HepG2 (cell line): ENCODE data around the gene ERV3-1. TPM values are rescaled to one million over a fixed set of nuclear protein-coding genes. Genes with fewer than 3 reads are reported as not detected.

Source experiments
- CHD2 ChIP-seq: IDR thresholded peaks from 2 replicates; pipeline ENCODE4 v1.6.1; 2011; ENCODE audit warnings: low read depth, low read length, improper control_type of control experiment
- CHD4 ChIP-seq: fragments of 200-600 bp; sonication (generic); IDR thresholded peaks from 2 replicates; pipeline ENCODE4 v1.7.0; 2017; ENCODE audit warnings: mild to moderate bottlenecking, low read length, borderline replicate concordance
- IKZF1 ChIP-seq: fragments of 450-650 bp; IDR thresholded peaks from 2 replicates; pipeline ENCODE4 v1.7.1; 2016
- IRF2 ChIP-seq: IDR thresholded peaks from 2 replicates; pipeline ENCODE4 v1.6.1; 2018; ENCODE audit warnings: missing genetic modification reagents, missing compliant biosample characterization
- ISX ChIP-seq: sonication (generic); formaldehyde crosslinking; conservative IDR thresholded peaks from 2 replicates; pipeline ENCODE4 v1.5.0; 2020; ENCODE audit warnings: missing genetic modification reagents
- KLF15 ChIP-seq: sonication (generic); formaldehyde crosslinking; IDR thresholded peaks from 2 replicates; pipeline ENCODE4 v1.8.1; 2023; ENCODE audit warnings: borderline replicate concordance, mild to moderate bottlenecking, inconsistent platforms, missing genetic modification reagents, mixed read lengths
- NR2F6 ChIP-seq, 2 experiments: IDR thresholded peaks; 2 replicates each; pipeline ENCODE4 v1.6.1; 2016; ENCODE audit warnings: antibody characterized with exemption in 1 of 2, mild to moderate bottlenecking in 1 of 2
- SALL2 ChIP-seq: sonication (generic); formaldehyde crosslinking; IDR thresholded peaks from 2 replicates; pipeline ENCODE4 v1.8.1; 2023; ENCODE audit warnings: mild to moderate bottlenecking, missing genetic modification reagents, inconsistent platforms
- SKI ChIP-seq: fragments of 450-650 bp; IDR thresholded peaks from one replicate; pipeline ENCODE4 v1.6.1; 2018; ENCODE audit warnings: mild to moderate bottlenecking; ENCODE audit not compliant: partially characterized antibody
- SMYD3 ChIP-seq: sonication (generic); formaldehyde crosslinking; IDR thresholded peaks from 2 replicates; pipeline ENCODE4 v1.8.1; 2023; ENCODE audit warnings: mild to moderate bottlenecking, missing genetic modification reagents
- TGIF2 ChIP-seq: IDR thresholded peaks from 2 replicates; pipeline ENCODE4 v1.6.1; 2016; ENCODE audit warnings: control low read depth, missing compliant biosample characterization
- ZBED4 ChIP-seq: sonication (generic); formaldehyde crosslinking; IDR thresholded peaks from 2 replicates; pipeline ENCODE4 v1.4.0; 2020; ENCODE audit warnings: missing genetic modification reagents, borderline replicate concordance
- ZMAT3 ChIP-seq: sonication (generic); formaldehyde crosslinking; conservative IDR thresholded peaks from 2 replicates; pipeline ENCODE4 v1.7.0; 2021; ENCODE audit warnings: missing genetic modification reagents
- ZNF282 ChIP-seq: fragments of 450-650 bp; IDR thresholded peaks from 2 replicates; pipeline ENCODE4 v1.6.1; 2018; ENCODE audit not compliant: partially characterized antibody
- ZNF549 ChIP-seq: sonication (generic); formaldehyde crosslinking; IDR thresholded peaks from 2 replicates; pipeline ENCODE4 v1.5.0; 2020; ENCODE audit warnings: missing genetic modification reagents
- ZNF569 ChIP-seq: sonication (generic); formaldehyde crosslinking; IDR thresholded peaks from 2 replicates; pipeline ENCODE4 v1.5.0; 2020; ENCODE audit warnings: mild to moderate bottlenecking, missing genetic modification reagents, moderate library complexity, borderline replicate concordance
- ZNF7 ChIP-seq: IDR thresholded peaks from 2 replicates; pipeline ENCODE4 v1.6.1; 2016; ENCODE audit warnings: missing biosample characterization, missing genetic modification reagents
- ZNF724P ChIP-seq: sonication (generic); formaldehyde crosslinking; IDR thresholded peaks from 2 replicates; pipeline ENCODE4 v1.8.0; 2022; ENCODE audit warnings: missing genetic modification reagents, borderline replicate concordance
- ZNF768 ChIP-seq: sonication (generic); formaldehyde crosslinking; IDR thresholded peaks from 2 replicates; pipeline ENCODE4 v1.4.0; 2020; ENCODE audit warnings: missing genetic modification reagents
- polyA plus RNA-seq, 8 experiments: library from polyadenylated mRNA; depleted of rRNA in 3 of 8; stranded (reverse) in 7 of 8; unstranded in 1 of 8; fragments of >200 nt; fragmentation: Illumina TruSeq in 4 of 8; extraction: Trizol in 4 of 8; gene quantifications; 2 replicates each; pipeline versions ENCODE4 v1.2.1 to v1.2.3, GENCODE V29; 2011 to 2016; ENCODE audit warnings: low read depth in 4 of 8, missing spikeins in 1 of 8, mixed read lengths in 1 of 8; ENCODE audit not compliant: insufficient read depth in 1 of 8
- total RNA-seq, 5 experiments: library from RNA; depleted of rRNA; stranded (reverse); fragments of >200 nt; fragmentation: Illumina TruSeq; extraction: Trizol; gene quantifications; 2 replicates each; pipeline ENCODE4 v1.2.3, GENCODE V29; 2016; ENCODE audit warnings: low read depth in 1 of 5
- TF ChIP-seq, protein P1 (sequence below): sonication (generic); formaldehyde crosslinking; IDR thresholded peaks from 2 replicates; pipeline ENCODE4 v1.4.0; 2020; ENCODE audit warnings: missing genetic modification reagents
- TF ChIP-seq, protein P2 (sequence below): sonication (generic); formaldehyde crosslinking; IDR thresholded peaks from 2 replicates; pipeline ENCODE4 v1.4.0; 2020; ENCODE audit warnings: mild to moderate bottlenecking, missing genetic modification reagents
- TF ChIP-seq, protein P3 (sequence below): sonication (generic); formaldehyde crosslinking; IDR thresholded peaks from 2 replicates; pipeline ENCODE4 v1.9.0; 2021; ENCODE audit warnings: missing genetic modification reagents, borderline replicate concordance

The ERV3-1 gene
- total and polyA plus RNA-seq, 2 of the 13 experiments (the other 11 are each of a cell fraction or from before 2014, with no cell fraction given) = 20.4 to 86.3 TPM

- TF ChIP-seq, protein P1, sequence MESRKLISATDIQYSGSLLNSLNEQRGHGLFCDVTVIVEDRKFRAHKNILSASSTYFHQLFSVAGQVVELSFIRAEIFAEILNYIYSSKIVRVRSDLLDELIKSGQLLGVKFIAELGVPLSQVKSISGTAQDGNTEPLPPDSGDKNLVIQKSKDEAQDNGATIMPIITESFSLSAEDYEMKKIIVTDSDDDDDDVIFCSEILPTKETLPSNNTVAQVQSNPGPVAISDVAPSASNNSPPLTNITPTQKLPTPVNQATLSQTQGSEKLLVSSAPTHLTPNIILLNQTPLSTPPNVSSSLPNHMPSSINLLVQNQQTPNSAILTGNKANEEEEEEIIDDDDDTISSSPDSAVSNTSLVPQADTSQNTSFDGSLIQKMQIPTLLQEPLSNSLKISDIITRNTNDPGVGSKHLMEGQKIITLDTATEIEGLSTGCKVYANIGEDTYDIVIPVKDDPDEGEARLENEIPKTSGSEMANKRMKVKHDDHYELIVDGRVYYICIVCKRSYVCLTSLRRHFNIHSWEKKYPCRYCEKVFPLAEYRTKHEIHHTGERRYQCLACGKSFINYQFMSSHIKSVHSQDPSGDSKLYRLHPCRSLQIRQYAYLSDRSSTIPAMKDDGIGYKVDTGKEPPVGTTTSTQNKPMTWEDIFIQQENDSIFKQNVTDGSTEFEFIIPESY (CRISPR knock-in tag) = peak; percentile 70
- TF ChIP-seq CHD4 (no peak), ZMAT3 (CRISPR knock-in tag) (peak; percentile 63), SKI (peak; percentile 37), TGIF2 (CRISPR knock-in tag) (peak; percentile 67; the same call in 1 of the 2 replicates), ZNF569 (CRISPR knock-in tag) (no peak; the same call in 1 of the 2 replicates), ZNF768 (CRISPR knock-in tag) (no peak), NR2F6 (IDR thresholded peaks at IDR 0.05) (peak; percentile 92), NR2F6 (CRISPR knock-in tag; IDR thresholded peaks at IDR 0.05) (peak; percentile 93), CHD2 (no peak), KLF15 (CRISPR knock-in tag) (no peak), ZBED4 (CRISPR knock-in tag) (no peak), ZNF7 (CRISPR knock-in tag) (no peak), ISX (no peak), ZNF724P (CRISPR knock-in tag) (no peak), SMYD3 (CRISPR knock-in tag) (0 out of 2 replicates have a peak, but pooled peaks have one; percentile 63), IKZF1 (no peak), SALL2 (CRISPR knock-in tag) (peak; percentile 66), IRF2 (CRISPR knock-in tag) (peak; percentile 79), ZNF282 (no peak), ZNF549 (CRISPR knock-in tag) (no peak)
- TF ChIP-seq, protein P2, sequence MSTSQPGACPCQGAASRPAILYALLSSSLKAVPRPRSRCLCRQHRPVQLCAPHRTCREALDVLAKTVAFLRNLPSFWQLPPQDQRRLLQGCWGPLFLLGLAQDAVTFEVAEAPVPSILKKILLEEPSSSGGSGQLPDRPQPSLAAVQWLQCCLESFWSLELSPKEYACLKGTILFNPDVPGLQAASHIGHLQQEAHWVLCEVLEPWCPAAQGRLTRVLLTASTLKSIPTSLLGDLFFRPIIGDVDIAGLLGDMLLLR (CRISPR knock-in tag) = no peak
- TF ChIP-seq, protein P3, sequence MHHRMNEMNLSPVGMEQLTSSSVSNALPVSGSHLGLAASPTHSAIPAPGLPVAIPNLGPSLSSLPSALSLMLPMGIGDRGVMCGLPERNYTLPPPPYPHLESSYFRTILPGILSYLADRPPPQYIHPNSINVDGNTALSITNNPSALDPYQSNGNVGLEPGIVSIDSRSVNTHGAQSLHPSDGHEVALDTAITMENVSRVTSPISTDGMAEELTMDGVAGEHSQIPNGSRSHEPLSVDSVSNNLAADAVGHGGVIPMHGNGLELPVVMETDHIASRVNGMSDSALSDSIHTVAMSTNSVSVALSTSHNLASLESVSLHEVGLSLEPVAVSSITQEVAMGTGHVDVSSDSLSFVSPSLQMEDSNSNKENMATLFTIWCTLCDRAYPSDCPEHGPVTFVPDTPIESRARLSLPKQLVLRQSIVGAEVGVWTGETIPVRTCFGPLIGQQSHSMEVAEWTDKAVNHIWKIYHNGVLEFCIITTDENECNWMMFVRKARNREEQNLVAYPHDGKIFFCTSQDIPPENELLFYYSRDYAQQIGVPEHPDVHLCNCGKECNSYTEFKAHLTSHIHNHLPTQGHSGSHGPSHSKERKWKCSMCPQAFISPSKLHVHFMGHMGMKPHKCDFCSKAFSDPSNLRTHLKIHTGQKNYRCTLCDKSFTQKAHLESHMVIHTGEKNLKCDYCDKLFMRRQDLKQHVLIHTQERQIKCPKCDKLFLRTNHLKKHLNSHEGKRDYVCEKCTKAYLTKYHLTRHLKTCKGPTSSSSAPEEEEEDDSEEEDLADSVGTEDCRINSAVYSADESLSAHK (CRISPR knock-in tag) = no peak
Observed at GRCh38 chr7:64999165-65000004, 7.1 kb downstream of the ERV3-1 start (continued).
